NCI-H2029 (cell line): ENCODE measurements around the gene PIEZO1.

Experiments
- DNase-seq: peaks from one replicate; lab custom pipeline; 2025; lab: John Stamatoyannopoulos, UW

Gene PIEZO1

DNA sequence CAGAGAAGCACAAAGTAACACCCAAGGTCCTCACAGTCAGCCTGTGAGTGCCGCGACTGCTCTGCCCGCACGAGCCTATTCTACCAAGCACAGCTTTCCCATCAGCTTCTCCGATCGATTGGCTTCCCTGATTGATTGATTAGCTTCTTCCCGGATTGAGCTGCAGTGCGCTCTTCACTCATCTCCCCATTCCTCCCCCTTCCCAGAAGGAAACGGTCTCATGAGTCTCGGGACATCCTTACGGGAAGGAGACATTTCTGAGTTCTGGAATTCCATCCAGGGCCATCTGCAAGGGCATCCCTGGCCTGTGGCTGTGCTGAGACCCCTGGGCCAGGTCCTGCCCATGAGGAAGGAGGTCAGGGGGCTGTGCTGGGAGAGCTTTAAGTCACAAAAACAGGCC lies 18.0 kb downstream of the PIEZO1 start:
- no peak for DNase-seq

- no peak for DNase-seq
These were observed 20.1 kb downstream of the PIEZO1 start for GRCh38 chr16:88764913-88765349.

DNA sequence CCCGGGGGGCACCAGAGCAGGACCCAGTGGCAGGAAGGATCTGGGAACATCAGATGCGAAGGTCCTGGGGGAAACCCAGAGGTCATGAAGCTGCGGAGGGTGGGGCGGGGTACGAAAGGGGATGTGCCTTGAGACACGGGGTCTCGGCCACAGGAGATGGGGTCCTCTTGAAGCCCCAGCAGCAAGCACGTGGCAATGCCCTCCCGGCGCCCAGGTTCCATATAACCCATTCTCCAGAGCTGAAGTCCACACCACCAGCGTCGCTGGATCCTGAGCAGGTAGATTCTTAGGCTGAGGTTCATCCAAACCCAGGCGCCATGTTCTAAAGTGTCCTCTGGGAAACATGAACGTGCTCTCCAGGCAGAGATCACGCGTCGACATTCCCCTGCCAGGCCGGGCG lies 20.9 kb downstream of the PIEZO1 start:
- DNase-seq: no peak

DNA sequence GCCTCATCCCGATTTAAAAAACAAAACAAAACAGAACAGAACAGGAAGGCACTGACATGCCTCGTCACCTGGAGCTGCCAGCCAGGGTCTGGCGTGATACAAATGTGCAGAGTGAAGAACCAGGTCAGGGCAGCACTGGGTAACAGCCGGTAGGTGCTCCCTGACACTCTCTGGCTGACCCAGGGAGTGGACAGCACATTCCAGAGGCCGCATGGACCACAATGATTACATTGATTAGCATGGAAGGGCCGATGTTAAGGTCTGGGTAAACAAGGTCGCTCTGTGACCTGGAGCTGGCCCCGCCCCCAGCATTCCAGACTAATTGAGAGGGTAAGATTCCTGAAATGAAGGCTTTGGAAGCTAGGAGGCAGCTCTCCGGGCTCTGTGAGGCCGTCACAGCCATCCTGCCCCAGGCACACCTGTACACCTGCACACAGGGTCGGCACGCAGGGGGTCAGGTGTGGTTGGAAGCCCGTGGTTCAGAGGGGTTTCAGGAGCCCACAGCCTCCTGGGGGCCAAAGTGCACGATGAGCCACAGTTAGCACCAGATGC lies 21.4 kb downstream of the PIEZO1 start:
- DNase-seq: no peak

DNA sequence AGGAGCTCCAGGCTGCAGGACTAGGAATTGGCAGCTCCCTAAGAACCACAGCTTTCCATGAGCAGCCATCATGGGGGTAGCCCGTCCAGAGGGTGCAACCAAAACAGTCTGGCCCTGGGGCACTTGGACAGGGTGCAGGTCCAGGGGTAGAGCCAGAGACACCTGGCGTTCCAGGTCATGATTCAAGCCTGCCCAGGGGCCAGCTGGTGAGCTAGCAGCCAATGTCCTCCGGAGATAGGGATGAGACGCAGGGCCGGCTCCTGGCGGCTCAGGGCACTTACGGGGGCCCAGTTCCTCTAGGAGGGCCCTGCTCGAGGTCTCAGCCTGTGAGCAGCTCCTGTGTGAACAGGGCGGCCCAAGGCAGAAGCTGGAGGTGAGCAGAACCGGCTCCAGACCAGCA lies 22.1 kb downstream of the PIEZO1 start:
- DNase-seq: no peak

DNA sequence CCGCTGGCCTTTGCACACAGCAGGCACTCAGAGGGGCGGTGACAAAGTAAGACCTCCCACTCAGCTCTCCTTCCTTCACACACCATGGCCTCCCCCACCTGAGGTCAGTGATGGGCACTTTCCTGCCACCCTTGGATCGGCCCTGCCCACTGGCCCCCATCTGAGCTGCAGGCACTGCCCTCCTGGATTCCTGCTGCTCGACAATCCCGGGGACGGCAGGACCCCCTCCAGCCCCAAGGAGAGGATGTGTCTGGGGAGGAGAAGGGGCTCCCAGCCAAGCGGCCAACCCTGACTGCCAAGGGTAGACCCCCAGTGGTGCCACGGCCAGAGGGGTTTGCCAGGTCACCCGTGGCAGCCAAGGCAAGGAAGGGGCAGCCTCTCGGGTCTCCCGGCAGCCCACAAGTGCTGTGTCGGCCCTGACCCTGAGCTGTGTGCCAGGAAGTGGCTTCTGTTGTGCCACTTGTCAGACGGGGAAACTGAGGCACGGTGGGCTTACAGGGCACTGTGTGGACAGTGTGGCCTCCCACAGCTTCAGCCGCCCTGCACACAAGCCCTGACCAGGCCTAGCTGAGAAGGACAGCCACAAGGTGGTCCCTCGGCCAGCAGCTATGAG lies 22.7 kb downstream of the PIEZO1 start:
- no peak for DNase-seq

DNA sequence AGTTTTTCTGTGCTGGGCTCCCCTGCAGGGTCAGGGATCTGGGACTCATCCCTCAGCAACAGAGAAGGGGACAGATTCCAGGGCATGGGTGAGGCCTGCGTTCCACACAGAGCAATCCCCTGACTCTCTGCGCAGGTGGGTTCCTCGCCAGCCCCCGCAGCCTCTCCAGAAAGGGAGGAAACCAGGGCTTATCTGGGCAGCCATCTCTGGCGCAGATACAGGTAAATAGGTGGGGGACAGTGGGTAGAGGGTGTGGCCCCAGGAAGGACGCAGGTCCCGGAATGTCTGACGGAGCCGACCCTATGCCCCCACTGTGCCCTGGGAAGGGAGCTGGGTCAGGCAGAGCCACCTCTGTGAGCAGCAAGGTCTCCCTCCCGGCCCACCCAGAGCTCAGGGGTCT lies 23.2 kb downstream of the PIEZO1 start:
- no peak for DNase-seq

- DNase-seq: no peak
These were observed 23.9 kb downstream of the PIEZO1 start for GRCh38 chr16:88761143-88761534.

GRCh38 chr16:88760424-88761142 lies 24.4 kb downstream of the PIEZO1 start:
- no peak for DNase-seq

GRCh38 chr16:88759976-88760350 lies 25.1 kb downstream of the PIEZO1 start:
- DNase-seq: no peak

- peak; percentile 48 for DNase-seq
These were observed 25.6 kb downstream of the PIEZO1 start for GRCh38 chr16:88759245-88759975.

DNA sequence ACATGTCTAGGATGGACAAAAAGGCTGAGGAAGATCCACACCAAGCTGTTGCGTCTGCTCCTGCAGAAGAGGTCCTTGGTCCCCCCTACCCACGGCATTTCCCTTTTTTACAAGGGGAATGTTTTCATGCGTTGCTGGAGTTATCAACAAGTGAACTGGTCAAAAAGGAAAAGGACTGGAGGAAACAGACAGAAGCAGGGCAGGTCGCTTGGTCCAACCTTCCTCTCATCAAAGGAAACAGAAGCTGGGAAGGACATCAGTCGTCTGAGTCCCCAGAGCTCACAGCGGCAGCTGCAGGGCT lies 26.1 kb downstream of the PIEZO1 start:
- no peak for DNase-seq

- DNase-seq: no peak
These were observed 26.6 kb downstream of the PIEZO1 start for GRCh38 chr16:88758227-88758943.

GRCh38 chr16:88755745-88756443 lies 29.1 kb downstream of the PIEZO1 start:
- DNase-seq: no peak

- no peak for DNase-seq
These were observed 29.9 kb downstream of the PIEZO1 start for GRCh38 chr16:88754912-88755744.

DNA sequence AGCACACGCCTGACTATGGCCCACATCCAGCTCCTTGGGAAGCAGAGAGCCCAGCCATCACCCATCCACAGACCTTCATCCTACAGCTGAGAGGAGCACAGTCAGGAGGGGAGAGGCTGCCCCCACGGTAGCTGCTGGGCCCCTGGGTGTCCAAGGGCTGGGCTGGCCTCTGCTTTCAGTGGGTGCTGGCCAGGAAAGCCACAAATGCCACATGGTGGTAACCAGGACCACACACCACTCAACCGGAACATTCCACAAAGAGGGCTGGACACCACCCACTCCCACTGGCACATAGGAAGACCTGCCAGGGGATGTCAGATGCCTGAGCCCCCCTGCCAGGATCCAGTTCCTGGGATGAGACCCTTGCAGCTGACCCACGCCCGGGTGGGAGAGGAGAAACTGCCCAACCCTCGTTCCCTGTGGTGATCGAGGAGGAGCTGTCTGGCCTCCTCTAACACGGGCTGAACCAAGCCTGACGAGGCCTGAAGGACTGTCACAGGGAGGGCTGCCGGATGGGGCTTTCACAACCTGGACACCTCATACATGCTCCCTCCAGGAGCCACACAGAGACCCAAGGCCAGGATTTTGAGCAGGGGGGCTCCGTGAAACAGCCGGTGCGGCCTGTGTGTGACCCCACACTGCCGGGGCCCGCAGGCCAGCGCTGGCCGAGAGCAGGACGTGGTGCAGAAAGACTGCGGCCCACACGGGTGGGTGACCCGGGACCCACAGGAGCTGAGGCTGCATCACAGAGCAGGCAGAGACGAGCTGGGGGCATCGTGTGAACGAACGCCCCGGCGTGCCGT lies 30.7 kb downstream of the PIEZO1 start:
- DNase-seq: no peak

DNA sequence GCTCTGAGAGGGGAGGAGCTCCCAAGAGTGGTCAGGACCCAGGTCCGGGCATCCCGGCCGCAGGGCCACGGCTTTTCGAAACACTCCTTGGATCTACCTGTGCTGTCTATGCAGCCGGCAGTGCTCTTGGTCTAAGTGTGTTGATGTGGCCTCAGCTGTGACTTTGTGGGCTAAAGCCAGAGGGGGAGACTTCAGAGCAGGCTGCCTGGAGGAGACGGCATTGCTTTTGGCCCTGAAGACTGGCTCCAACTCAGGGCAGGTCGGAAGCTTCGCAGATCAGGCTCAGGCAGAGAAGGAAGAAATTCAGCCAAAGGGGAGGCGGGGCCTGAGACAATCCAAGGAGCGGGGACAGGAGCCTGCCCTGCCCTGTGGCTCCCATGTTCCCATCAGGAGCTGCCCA lies 31.4 kb downstream of the PIEZO1 start:
- no peak for DNase-seq

GRCh38 chr16:88753191-88753590 lies 31.8 kb downstream of the PIEZO1 start:
- DNase-seq: no peak

DNA sequence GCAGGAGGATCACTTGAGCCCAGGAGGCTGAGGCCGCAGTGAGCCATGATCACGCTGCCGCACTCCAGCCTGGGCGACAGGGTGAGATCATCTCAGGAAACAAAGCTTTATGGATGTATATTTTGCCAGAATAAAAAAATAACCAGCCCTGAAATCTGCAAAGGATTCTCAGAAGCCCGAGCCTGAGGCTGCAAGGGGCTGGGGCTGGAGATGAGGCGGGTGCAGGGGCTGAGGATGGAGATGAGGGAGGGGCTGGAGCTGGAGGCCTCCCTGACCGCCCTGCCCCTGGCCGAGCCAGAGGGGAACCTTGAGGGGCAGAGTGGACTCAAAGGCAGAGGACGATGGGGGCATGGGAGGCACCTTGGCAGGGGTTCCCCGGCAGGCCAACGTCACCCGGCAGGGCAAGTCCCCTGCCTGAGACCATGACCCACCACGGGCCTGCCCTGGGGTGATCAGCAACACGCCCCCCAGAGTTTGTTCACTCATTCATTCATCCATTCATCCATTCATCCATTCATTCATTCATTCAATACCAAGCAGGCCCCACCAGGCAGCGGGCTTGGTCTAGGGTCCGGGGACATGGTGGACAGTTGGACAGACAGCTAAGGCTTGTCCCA lies 32.5 kb downstream of the PIEZO1 start:
- DNase-seq: no peak

- DNase-seq: no peak
These were observed 34.2 kb downstream of the PIEZO1 start for GRCh38 chr16:88750854-88751253.
